Fibroblast of villous mesenchyme (primary cell): ENCODE results near the gene SMARCA2. TPM values are rescaled to one million over a fixed set of nuclear protein-coding genes. Genes with fewer than 3 reads are reported as not detected.

ENCODE experiments used
- DNase-seq: peaks from one replicate; pipeline ENCODE4 v3.0.0-alpha.2; 2010; ENCODE audit warnings: low read depth
- H3K4me3 ChIP-seq: 2 replicates; pipeline ENCODE4 v1.5.1; 2011; ENCODE audit warnings: low read depth, mild to moderate bottlenecking, low read length
- CTCF ChIP-seq: IDR thresholded peaks from 2 replicates; pipeline ENCODE4 v1.5.1; 2012; ENCODE audit warnings: low read depth, mild to moderate bottlenecking, low read length; ENCODE audit not compliant: insufficient read depth
- total RNA-seq: library from RNA; depleted of rRNA; stranded (reverse); fragments of >200 nt; gene quantifications from 2 replicates; pipeline ENCODE4 v1.2.3, GENCODE V29; 2012

The SMARCA2 gene
- total RNA-seq, 1 donor = 51.4 TPM

GRCh38 chr9:2013743-2014475 is 1.2 kb upstream of the SMARCA2 start:
- no peak for TF ChIP-seq CTCF
- peak overlapping the region; percentile 89 for H3K4me3 ChIP-seq
- peak; percentile 42 for DNase-seq

- DNase-seq = peak; percentile 48
- no peak for TF ChIP-seq CTCF
- peak overlapping the region; percentile 89 for H3K4me3 ChIP-seq
These were observed 647 bp downstream of the SMARCA2 start for GRCh38 chr9:2015581-2016407.

- TF ChIP-seq CTCF = no peak
- DNase-seq = peak; percentile 73
- peak overlapping the region; percentile 89 for H3K4me3 ChIP-seq
These were observed 1.5 kb downstream of the SMARCA2 start for GRCh38 chr9:2016408-2017330.

GRCh38 chr9:2017331-2018161 is 2.4 kb downstream of the SMARCA2 start:
- DNase-seq = peak; percentile 82
- TF ChIP-seq CTCF = no peak
- peak overlapping the region; percentile 89 for H3K4me3 ChIP-seq

GRCh38 chr9:2018162-2018643 is 3.1 kb downstream of the SMARCA2 start:
- H3K4me3 ChIP-seq = peak overlapping the region; percentile 89
- no peak for DNase-seq
- no peak for TF ChIP-seq CTCF
